Daoy (cell line): ENCODE results near the gene CWC27. TPM values are rescaled to one million over a fixed set of nuclear protein-coding genes. Genes with fewer than 3 reads are reported as not detected.
"Not testable (repeated sequence)": the region's sequence is repeated elsewhere in the genome, so short reads cannot be mapped to it uniquely, and the experiment has no call there.

Source experiments
- DNase-seq: peaks from one replicate; pipeline ENCODE4 v3.0.0-alpha.2; 2015; ENCODE audit warnings: low read depth
- total RNA-seq: library from RNA; depleted of rRNA; stranded (reverse); fragments of >200 nt; shearing (Covaris generic); gene quantifications from 2 replicates; pipeline ENCODE4 v1.2.3, GENCODE V29; 2014

CWC27 gene
- total RNA-seq, 1 experiment from 2014 or later, result 21.6 TPM

GRCh38 chr5:64836786-64837185 is 68.1 kb downstream of the CWC27 start:
- no peak for DNase-seq

GRCh38 chr5:64838376-64838775 is 69.6 kb downstream of the CWC27 start:
- no peak for DNase-seq

GRCh38 chr5:64838803-64839202 is 70.1 kb downstream of the CWC27 start:
- DNase-seq, result no peak

GRCh38 chr5:64839936-64840335 is 71.2 kb downstream of the CWC27 start:
- no peak for DNase-seq

- DNase-seq, result no peak
Measured at GRCh38 chr5:64840958-64841357, 72.2 kb downstream of the CWC27 start.

- no peak for DNase-seq
Measured at GRCh38 chr5:64853777-64854176, 85.0 kb downstream of the CWC27 start.

GRCh38 chr5:64854855-64855254 is 86.1 kb downstream of the CWC27 start:
- no peak for DNase-seq

GRCh38 chr5:64859881-64860280 is 91.2 kb downstream of the CWC27 start:
- no peak for DNase-seq

GRCh38 chr5:64861281-64861680 is 92.6 kb downstream of the CWC27 start:
- no peak for DNase-seq

GRCh38 chr5:64864171-64864570 is 95.4 kb downstream of the CWC27 start:
- no peak for DNase-seq

GRCh38 chr5:64865662-64866061 is 96.9 kb downstream of the CWC27 start:
- DNase-seq, result no peak

GRCh38 chr5:64869419-64869818 is 100.7 kb downstream of the CWC27 start:
- peak; percentile 44 for DNase-seq

- no peak for DNase-seq
Measured at GRCh38 chr5:64872044-64872443, 103.3 kb downstream of the CWC27 start.

- DNase-seq, result no peak
Measured at GRCh38 chr5:64873441-64873840, 104.7 kb downstream of the CWC27 start.

- no peak for DNase-seq
Measured at GRCh38 chr5:64874753-64875152, 106.0 kb downstream of the CWC27 start.

- no peak for DNase-seq
Measured at GRCh38 chr5:64876203-64876602, 107.5 kb downstream of the CWC27 start.

- no peak for DNase-seq
Measured at GRCh38 chr5:64880821-64881220, 112.1 kb downstream of the CWC27 start.

GRCh38 chr5:64883912-64884311 is 115.2 kb downstream of the CWC27 start:
- peak; percentile 1 for DNase-seq

GRCh38 chr5:64884541-64884940 is 115.8 kb downstream of the CWC27 start:
- DNase-seq, result no peak

GRCh38 chr5:64887910-64888309 is 119.2 kb downstream of the CWC27 start:
- DNase-seq, result no peak

- DNase-seq, result no peak
Measured at GRCh38 chr5:64895748-64896147, 127.0 kb downstream of the CWC27 start.

- no peak for DNase-seq
Measured at GRCh38 chr5:64899838-64900237, 131.1 kb downstream of the CWC27 start.

- no peak for DNase-seq
Measured at GRCh38 chr5:64900618-64901017, 131.9 kb downstream of the CWC27 start.

GRCh38 chr5:64907399-64907798 is 138.7 kb downstream of the CWC27 start:
- not testable (repeated sequence) for DNase-seq

GRCh38 chr5:64914396-64914795 is 145.7 kb downstream of the CWC27 start:
- no peak for DNase-seq
